Endothelial cell (in vitro differentiated cells): ENCODE measurements around the gene ECI1. TPM values are rescaled to one million over a fixed set of nuclear protein-coding genes. Genes with fewer than 3 reads are reported as not detected.

Experiments
- DNase-seq: peaks from one replicate; pipeline ENCODE4 v3.0.0; 2021; ENCODE audit warnings: low spot score
- H3K27ac Mint-ChIP-seq: one replicate; pipeline ENCODE4 v1.8.0; 2021; ENCODE audit warnings: mixed read lengths, inconsistent platforms; ENCODE audit not compliant: unreplicated experiment
- H3K27me3 Mint-ChIP-seq: one replicate; pipeline ENCODE4 v1.8.0; 2021; ENCODE audit warnings: mild to moderate bottlenecking, moderate library complexity, mixed read lengths, inconsistent platforms; ENCODE audit not compliant: unreplicated experiment
- H3K36me3 Mint-ChIP-seq: one replicate; pipeline ENCODE4 v1.8.0; 2021; ENCODE audit warnings: mild to moderate bottlenecking, low read depth, mixed read lengths, inconsistent platforms; ENCODE audit not compliant: unreplicated experiment
- H3K4me1 Mint-ChIP-seq: one replicate; pipeline ENCODE4 v1.8.0; 2021; ENCODE audit warnings: mild to moderate bottlenecking, mixed read lengths, inconsistent platforms; ENCODE audit not compliant: unreplicated experiment
- H3K4me3 Mint-ChIP-seq: one replicate; pipeline ENCODE4 v1.8.0; 2021; ENCODE audit warnings: mild to moderate bottlenecking, mixed read lengths, inconsistent platforms; ENCODE audit not compliant: unreplicated experiment
- H3K9me3 Mint-ChIP-seq: one replicate; pipeline ENCODE4 v1.8.0; 2021; ENCODE audit warnings: mixed read lengths, inconsistent platforms; ENCODE audit not compliant: unreplicated experiment
- CTCF ChIP-seq: fragments of 200-600 bp; sonication (generic); IDR thresholded peaks from one replicate; pipeline ENCODE4 v1.5.0; 2021; ENCODE audit warnings: antibody characterized with exemption; ENCODE audit not compliant: unreplicated experiment
- total RNA-seq: library from RNA; stranded (reverse); fragmentation: NEBNext Ultra II Directional; extraction: Animal tissue kit (Norgen Biotek cat#: 25700); gene quantifications from one replicate; pipeline ENCODE4 v1.2.1, GENCODE V29; 2021; ENCODE audit not compliant: unreplicated experiment

ECI1 gene
- total RNA-seq, 1 donor from 2014 or later, result 27.1 TPM

- TF ChIP-seq CTCF, result no peak
- Mint-ChIP-seq H3K9me3 (no peaks in the 10 kb centered on the region), H3K4me1 (no peaks in the 10 kb centered on the region), H3K4me3 (no peak overlapping the region), H3K36me3 (no peaks in the 10 kb centered on the region), H3K27ac (no peak overlapping the region), H3K27me3 (peaks cover 6% of the 10 kb centered on the region)
- DNase-seq, result no peak
These were observed 21.6 kb downstream of the ECI1 start for GRCh38 chr16:2229632-2230250.

GRCh38 chr16:2229091-2229490 lies 22.3 kb downstream of the ECI1 start:
- Mint-ChIP-seq H3K4me1 (no peaks in the 10 kb centered on the region), H3K27ac (no peak overlapping the region), H3K27me3 (peaks cover 6% of the 10 kb centered on the region), H3K4me3 (no peak overlapping the region), H3K36me3 (no peaks in the 10 kb centered on the region), H3K9me3 (no peaks in the 10 kb centered on the region)
- no peak for TF ChIP-seq CTCF
- no peak for DNase-seq

- no peak for TF ChIP-seq CTCF
- Mint-ChIP-seq H3K36me3 (no peaks in the 10 kb centered on the region), H3K27me3 (peaks cover 6% of the 10 kb centered on the region), H3K27ac (no peak overlapping the region), H3K4me1 (no peaks in the 10 kb centered on the region), H3K4me3 (no peak overlapping the region), H3K9me3 (no peaks in the 10 kb centered on the region)
- DNase-seq, result no peak
These were observed 23.1 kb downstream of the ECI1 start for GRCh38 chr16:2228161-2228824.

GRCh38 chr16:2226918-2227317 lies 24.5 kb downstream of the ECI1 start:
- H3K9me3 Mint-ChIP-seq, result no peaks in the 10 kb centered on the region
- H3K4me3 Mint-ChIP-seq, result no peak overlapping the region
- no peaks in the 10 kb centered on the region for H3K4me1 Mint-ChIP-seq

More at GRCh38 chr16:2226918-2227317, 24.5 kb downstream of the ECI1 start:
- Mint-ChIP-seq H3K36me3 (no peaks in the 10 kb centered on the region), H3K27ac (no peak overlapping the region), H3K27me3 (peaks cover 7% of the 10 kb centered on the region)
- no peak for TF ChIP-seq CTCF
- no peak for DNase-seq
